H1 (cell line): ENCODE measurements around the gene SNX25. TPM values are rescaled to one million over a fixed set of nuclear protein-coding genes. Genes with fewer than 3 reads are reported as not detected.

ENCODE experiments used
- CBX5 ChIP-seq: fragments of 300-800, 300-1000 bp; sonication (generic); IDR thresholded peaks from 2 replicates; pipeline ENCODE4 v1.7.1; 2016; ENCODE audit warnings: antibody characterized with exemption, low read length, low read depth
- FOSL1 ChIP-seq: IDR thresholded peaks from 2 replicates; pipeline ENCODE4 v1.6.1; 2011; ENCODE audit warnings: mild to moderate bottlenecking, low read depth, low read length, moderate library complexity; ENCODE audit not compliant: insufficient read depth
- HDAC6 ChIP-seq: IDR thresholded peaks from one replicate; pipeline ENCODE4 v1.7.1; 2012; ENCODE audit warnings: low read depth, mild to moderate bottlenecking, inconsistent platforms, low read length, moderate library complexity
- KDM5A ChIP-seq: fragments of 200-600 bp; IDR thresholded peaks from 2 replicates; pipeline ENCODE4 v1.7.1; 2012; ENCODE audit warnings: mild to moderate bottlenecking, low read length, inconsistent platforms, mixed read lengths
- SUZ12 ChIP-seq: fragments of 200-600 bp; sonication (generic); IDR thresholded peaks from 2 replicates; pipeline ENCODE4 v1.6.1; 2012; ENCODE audit warnings: mild to moderate bottlenecking, inconsistent platforms, low read length, moderate library complexity, mixed read lengths
- ZNF274 ChIP-seq: IDR thresholded peaks from 2 replicates; pipeline ENCODE4 v1.7.0; 2012; ENCODE audit warnings: low read length, borderline replicate concordance; ENCODE audit errors: extremely low read depth
- polyA plus RNA-seq, 7 experiments: library from polyadenylated mRNA; depleted of rRNA in 3 of 7; stranded (reverse) in 5 of 7; unstranded in 2 of 7; fragments of >200 nt in 5 of 7; fragments of 200-250 nt in 2 of 7; gene quantifications; 1 replicate in 5 of 7; 2 replicates in 1 of 7; 4 replicates in 1 of 7; pipeline versions ENCODE4 v1.2.1 to v1.2.3, GENCODE V29; 2011 to 2013; ENCODE audit warnings: missing spikeins in 2 of 7, mixed read lengths in 2 of 7
- total RNA-seq: library from RNA; stranded (reverse); fragmentation: NEBNext Ultra II Directional; extraction: Animal tissue kit (Norgen Biotek cat#: 25700); gene quantifications from 2 replicates; pipeline ENCODE4 v1.2.1, GENCODE V29; 2021
- TF ChIP-seq, protein P1 (sequence below): fragments of 300-600 bp; sonication (generic); IDR thresholded peaks from 2 replicates; pipeline ENCODE4 v1.7.1; 2012; ENCODE audit warnings: low read length, moderate library complexity, mild to moderate bottlenecking, inconsistent platforms; ENCODE audit not compliant: insufficient replicate concordance

Gene SNX25
- total and polyA plus RNA-seq, 2 of the 8 experiments (the other 6 are each of a cell fraction or from before 2014, with no cell fraction given), result 5.4 to 19.9 TPM

DNA sequence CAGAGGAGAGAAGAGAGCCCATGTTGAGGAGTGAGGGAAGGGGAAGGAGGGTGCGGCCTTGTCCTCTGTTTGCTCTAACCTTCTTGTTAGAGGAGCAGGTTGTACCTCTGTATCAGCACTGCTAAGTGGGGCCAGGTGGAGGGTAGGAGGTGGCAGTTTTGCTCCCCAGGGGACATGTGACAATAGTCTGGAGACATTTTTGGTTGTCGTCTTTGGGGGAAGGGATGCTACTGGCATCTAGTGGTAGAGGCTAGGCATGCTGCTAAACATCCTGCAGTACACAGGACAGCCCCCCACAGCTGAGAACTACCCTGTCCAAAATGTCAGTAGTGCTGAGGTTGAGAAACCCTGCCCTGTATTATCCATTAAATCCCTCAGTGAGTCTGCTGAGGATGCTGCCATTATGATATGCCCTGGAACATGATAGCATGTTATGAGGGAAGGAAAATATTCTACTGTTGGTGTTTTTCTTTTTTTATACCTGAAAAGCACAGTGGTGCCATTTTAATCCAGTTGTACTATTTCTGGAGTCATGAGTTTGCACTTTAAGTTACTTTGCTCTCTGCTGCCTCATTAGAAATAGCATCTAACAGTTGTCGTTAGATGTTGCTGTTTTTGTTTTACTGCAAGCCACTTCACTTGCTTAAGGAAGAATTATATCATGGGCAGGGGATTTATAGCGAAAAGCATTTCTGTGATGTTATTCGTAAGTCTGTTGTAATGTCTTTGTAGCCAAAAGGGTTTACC is 95.7 kb downstream of the SNX25 start (continued):
- TF ChIP-seq ZNF274 (no peak), KDM5A (no peak), HDAC6 (no peak), CBX5 (no peak), FOSL1 (no peak), SUZ12 (no peak)
- TF ChIP-seq, protein P1, sequence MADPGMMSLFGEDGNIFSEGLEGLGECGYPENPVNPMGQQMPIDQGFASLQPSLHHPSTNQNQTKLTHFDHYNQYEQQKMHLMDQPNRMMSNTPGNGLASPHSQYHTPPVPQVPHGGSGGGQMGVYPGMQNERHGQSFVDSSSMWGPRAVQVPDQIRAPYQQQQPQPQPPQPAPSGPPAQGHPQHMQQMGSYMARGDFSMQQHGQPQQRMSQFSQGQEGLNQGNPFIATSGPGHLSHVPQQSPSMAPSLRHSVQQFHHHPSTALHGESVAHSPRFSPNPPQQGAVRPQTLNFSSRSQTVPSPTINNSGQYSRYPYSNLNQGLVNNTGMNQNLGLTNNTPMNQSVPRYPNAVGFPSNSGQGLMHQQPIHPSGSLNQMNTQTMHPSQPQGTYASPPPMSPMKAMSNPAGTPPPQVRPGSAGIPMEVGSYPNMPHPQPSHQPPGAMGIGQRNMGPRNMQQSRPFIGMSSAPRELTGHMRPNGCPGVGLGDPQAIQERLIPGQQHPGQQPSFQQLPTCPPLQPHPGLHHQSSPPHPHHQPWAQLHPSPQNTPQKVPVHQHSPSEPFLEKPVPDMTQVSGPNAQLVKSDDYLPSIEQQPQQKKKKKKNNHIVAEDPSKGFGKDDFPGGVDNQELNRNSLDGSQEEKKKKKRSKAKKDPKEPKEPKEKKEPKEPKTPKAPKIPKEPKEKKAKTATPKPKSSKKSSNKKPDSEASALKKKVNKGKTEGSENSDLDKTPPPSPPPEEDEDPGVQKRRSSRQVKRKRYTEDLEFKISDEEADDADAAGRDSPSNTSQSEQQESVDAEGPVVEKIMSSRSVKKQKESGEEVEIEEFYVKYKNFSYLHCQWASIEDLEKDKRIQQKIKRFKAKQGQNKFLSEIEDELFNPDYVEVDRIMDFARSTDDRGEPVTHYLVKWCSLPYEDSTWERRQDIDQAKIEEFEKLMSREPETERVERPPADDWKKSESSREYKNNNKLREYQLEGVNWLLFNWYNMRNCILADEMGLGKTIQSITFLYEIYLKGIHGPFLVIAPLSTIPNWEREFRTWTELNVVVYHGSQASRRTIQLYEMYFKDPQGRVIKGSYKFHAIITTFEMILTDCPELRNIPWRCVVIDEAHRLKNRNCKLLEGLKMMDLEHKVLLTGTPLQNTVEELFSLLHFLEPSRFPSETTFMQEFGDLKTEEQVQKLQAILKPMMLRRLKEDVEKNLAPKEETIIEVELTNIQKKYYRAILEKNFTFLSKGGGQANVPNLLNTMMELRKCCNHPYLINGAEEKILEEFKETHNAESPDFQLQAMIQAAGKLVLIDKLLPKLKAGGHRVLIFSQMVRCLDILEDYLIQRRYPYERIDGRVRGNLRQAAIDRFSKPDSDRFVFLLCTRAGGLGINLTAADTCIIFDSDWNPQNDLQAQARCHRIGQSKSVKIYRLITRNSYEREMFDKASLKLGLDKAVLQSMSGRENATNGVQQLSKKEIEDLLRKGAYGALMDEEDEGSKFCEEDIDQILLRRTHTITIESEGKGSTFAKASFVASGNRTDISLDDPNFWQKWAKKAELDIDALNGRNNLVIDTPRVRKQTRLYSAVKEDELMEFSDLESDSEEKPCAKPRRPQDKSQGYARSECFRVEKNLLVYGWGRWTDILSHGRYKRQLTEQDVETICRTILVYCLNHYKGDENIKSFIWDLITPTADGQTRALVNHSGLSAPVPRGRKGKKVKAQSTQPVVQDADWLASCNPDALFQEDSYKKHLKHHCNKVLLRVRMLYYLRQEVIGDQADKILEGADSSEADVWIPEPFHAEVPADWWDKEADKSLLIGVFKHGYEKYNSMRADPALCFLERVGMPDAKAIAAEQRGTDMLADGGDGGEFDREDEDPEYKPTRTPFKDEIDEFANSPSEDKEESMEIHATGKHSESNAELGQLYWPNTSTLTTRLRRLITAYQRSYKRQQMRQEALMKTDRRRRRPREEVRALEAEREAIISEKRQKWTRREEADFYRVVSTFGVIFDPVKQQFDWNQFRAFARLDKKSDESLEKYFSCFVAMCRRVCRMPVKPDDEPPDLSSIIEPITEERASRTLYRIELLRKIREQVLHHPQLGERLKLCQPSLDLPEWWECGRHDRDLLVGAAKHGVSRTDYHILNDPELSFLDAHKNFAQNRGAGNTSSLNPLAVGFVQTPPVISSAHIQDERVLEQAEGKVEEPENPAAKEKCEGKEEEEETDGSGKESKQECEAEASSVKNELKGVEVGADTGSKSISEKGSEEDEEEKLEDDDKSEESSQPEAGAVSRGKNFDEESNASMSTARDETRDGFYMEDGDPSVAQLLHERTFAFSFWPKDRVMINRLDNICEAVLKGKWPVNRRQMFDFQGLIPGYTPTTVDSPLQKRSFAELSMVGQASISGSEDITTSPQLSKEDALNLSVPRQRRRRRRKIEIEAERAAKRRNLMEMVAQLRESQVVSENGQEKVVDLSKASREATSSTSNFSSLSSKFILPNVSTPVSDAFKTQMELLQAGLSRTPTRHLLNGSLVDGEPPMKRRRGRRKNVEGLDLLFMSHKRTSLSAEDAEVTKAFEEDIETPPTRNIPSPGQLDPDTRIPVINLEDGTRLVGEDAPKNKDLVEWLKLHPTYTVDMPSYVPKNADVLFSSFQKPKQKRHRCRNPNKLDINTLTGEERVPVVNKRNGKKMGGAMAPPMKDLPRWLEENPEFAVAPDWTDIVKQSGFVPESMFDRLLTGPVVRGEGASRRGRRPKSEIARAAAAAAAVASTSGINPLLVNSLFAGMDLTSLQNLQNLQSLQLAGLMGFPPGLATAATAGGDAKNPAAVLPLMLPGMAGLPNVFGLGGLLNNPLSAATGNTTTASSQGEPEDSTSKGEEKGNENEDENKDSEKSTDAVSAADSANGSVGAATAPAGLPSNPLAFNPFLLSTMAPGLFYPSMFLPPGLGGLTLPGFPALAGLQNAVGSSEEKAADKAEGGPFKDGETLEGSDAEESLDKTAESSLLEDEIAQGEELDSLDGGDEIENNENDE, result no peak
